HCT116 (cell line): ENCODE measurements around the gene CPEB3. TPM values are rescaled to one million over a fixed set of nuclear protein-coding genes. Genes with fewer than 3 reads are reported as not detected.

ENCODE experiments used
- ATAC-seq: fragments of 200-7000 bp; cut with Tn5 transposase; 2 replicates; pipeline ENCODE4 v1.9.1; 2020; ENCODE audit warnings: mild to moderate bottlenecking, moderate library complexity
- BruUV-seq: library from RNA; stranded (reverse); fragments of 400-500 nt; replicated peaks from 2 replicates; lab custom pipeline; 2021; lab: Mats Ljungman, UMichigan
- CTCF ChIA-PET: fragments of 300-600 bp; sonication (Branson Sonifier 250); formaldehyde crosslinking; loops from one replicate; lab custom pipeline; 2021; ENCODE audit warnings: antibody characterized with exemption; lab: Charles Lee
- POLR2A ChIA-PET: fragments of 300-600, 350-600 bp; sonication (Branson Sonifier 250); formaldehyde crosslinking; loops from one replicate; lab custom pipeline; 2021; ENCODE audit warnings: antibody characterized with exemption; lab: Charles Lee
- RAD21 ChIA-PET, 2 experiments: fragments of 300-600 bp; sonication (Branson Sonifier 250); formaldehyde crosslinking; loops; one replicate each; lab custom pipeline; 2023; ENCODE audit warnings: low total read pairs in 2 of 2; ENCODE audit not compliant: uncharacterized antibody in 2 of 2, unreplicated experiment in 2 of 2, low non-redundant PET in 1 of 2; lab: Charles Lee
- DNase-seq: peaks from one replicate; pipeline ENCODE4 v3.0.0-alpha.2; 2010; ENCODE audit warnings: low read depth, low spot score
- H2AFZ ChIP-seq: fragments of 200-600 bp; shearing (Covaris generic), sonication (generic); 2 replicates; pipeline ENCODE4 v1.6.1; 2017; ENCODE audit warnings: low read depth, mixed run types, mixed read lengths, antibody characterized with exemption, low read length; ENCODE audit not compliant: poor library complexity, severe bottlenecking
- H3K27ac ChIP-seq: 2 replicates; pipeline ENCODE4 v1.5.1; 2012; ENCODE audit warnings: low read depth, low read length
- H3K27me3 ChIP-seq: fragments of 200-600 bp; sonication (generic); 2 replicates; pipeline ENCODE4 v1.6.1; 2016; ENCODE audit warnings: mixed run types, low read length, mixed read lengths; ENCODE audit not compliant: insufficient read depth
- H3K36me3 ChIP-seq, 2 experiments: fragments of 200-500 bp in 1 of 2; fragments of 200-600 bp in 1 of 2; sonication (Bioruptor generic) in 1 of 2; sonication (generic) in 1 of 2; 2 replicates each; pipeline versions ENCODE4 v1.5.1 to v1.6.1; 2014 to 2016; ENCODE audit warnings: low read length in 2 of 2, inconsistent platforms in 1 of 2, mixed read lengths in 1 of 2, mixed run types in 1 of 2; ENCODE audit not compliant: insufficient read depth in 2 of 2, control insufficient read depth in 1 of 2
- H3K4me1 ChIP-seq, 2 experiments: fragments of 200-600 bp in 1 of 2; sonication (generic) in 1 of 2; 2 replicates each; pipeline versions ENCODE4 v1.5.1 to v1.6.1; 2012 to 2017; ENCODE audit warnings: low read length in 2 of 2, inconsistent platforms in 1 of 2, mild to moderate bottlenecking in 1 of 2, mixed read lengths in 1 of 2, mixed run types in 1 of 2, moderate library complexity in 1 of 2; ENCODE audit not compliant: insufficient read depth in 2 of 2, control insufficient read depth in 1 of 2
- H3K4me2 ChIP-seq: fragments of 200-600 bp; sonication (generic); 2 replicates; pipeline ENCODE4 v1.6.1; 2017; ENCODE audit warnings: mixed run types, low read length, mixed read lengths
- H3K4me3 ChIP-seq, 2 experiments: fragments of 200-600 bp in 1 of 2; sonication (generic) in 1 of 2; replicated peaks in 1 of 2; 2 replicates each; pipeline ENCODE4 v1.5.1; 2011 to 2016; ENCODE audit warnings: low read length in 2 of 2, control low read depth in 1 of 2, low read depth in 1 of 2, mild to moderate bottlenecking in 1 of 2, mixed read lengths in 1 of 2, mixed run types in 1 of 2
- H3K79me2 ChIP-seq: fragments of 200-600 bp; sonication (generic); 2 replicates; pipeline ENCODE4 v1.6.1; 2017; ENCODE audit warnings: mild to moderate bottlenecking, mixed run types, low read length, moderate library complexity, mixed read lengths; ENCODE audit not compliant: insufficient read depth
- H3K9ac ChIP-seq: fragments of 200-600 bp; sonication (generic); 2 replicates; pipeline ENCODE4 v1.6.1; 2016; ENCODE audit warnings: low read length, mixed read lengths
- H3K9me2 ChIP-seq: fragments of 200-600 bp; sonication (generic), shearing (Covaris generic); 2 replicates; pipeline ENCODE4 v1.6.1; 2017; ENCODE audit warnings: mixed run types, mild to moderate bottlenecking, moderate library complexity; ENCODE audit not compliant: insufficient read depth
- H3K9me3 ChIP-seq, 2 experiments: fragments of 200-500 bp in 1 of 2; fragments of 200-600 bp in 1 of 2; sonication (Bioruptor generic) in 1 of 2; sonication (generic) in 1 of 2; 2 replicates each; pipeline ENCODE4 v1.6.1; 2014 to 2017; ENCODE audit warnings: low read length in 2 of 2, mixed read lengths in 2 of 2, inconsistent platforms in 1 of 2, low read depth in 1 of 2, mild to moderate bottlenecking in 1 of 2, mixed run types in 1 of 2, moderate library complexity in 1 of 2; ENCODE audit not compliant: control insufficient read depth in 1 of 2, insufficient read depth in 1 of 2
- H4K20me1 ChIP-seq: fragments of 200-600 bp; sonication (generic), shearing (Covaris generic); 2 replicates; pipeline ENCODE4 v1.6.1; 2017; ENCODE audit warnings: mixed run types, mild to moderate bottlenecking, moderate library complexity; ENCODE audit not compliant: insufficient read depth
- EZH2 ChIP-seq: fragments of 200-600 bp; sonication (generic); IDR thresholded peaks from 2 replicates; pipeline ENCODE4 v1.6.1; 2017; ENCODE audit warnings: antibody characterized with exemption, mixed run types
- POLR2AphosphoS5 ChIP-seq: IDR thresholded peaks from 2 replicates; pipeline ENCODE4 v1.6.1; 2011; ENCODE audit warnings: mild to moderate bottlenecking, low read depth, low read length, moderate library complexity
- REST ChIP-seq: IDR thresholded peaks from 2 replicates; pipeline ENCODE4 v1.6.1; 2012; ENCODE audit warnings: low read depth
- SIN3A ChIP-seq: IDR thresholded peaks from 2 replicates; pipeline ENCODE4 v1.6.1; 2012; ENCODE audit warnings: low read depth
- ZFX ChIP-seq: fragments of 450-650 bp; IDR thresholded peaks from 2 replicates; pipeline ENCODE4 v1.6.1; 2017
- ZNF274 ChIP-seq: fragments of 200-500 bp; sonication (Bioruptor generic); IDR thresholded peaks from 2 replicates; pipeline ENCODE4 v1.6.1; 2014; ENCODE audit warnings: mild to moderate bottlenecking, low read depth, low read length, inconsistent platforms
- intact Hi-C: fragments of 100-400 bp; cut with micrococcal nuclease; formaldehyde crosslinking; loops from 2 replicates; pipeline ENCODE4 v1.10.0; 2022
- total RNA-seq: library from RNA; stranded (reverse); gene quantifications from one replicate; pipeline ENCODE4 v1.2.1, GENCODE V29; 2021; ENCODE audit not compliant: unreplicated experiment

CPEB3 gene
- total RNA-seq, 1 experiment from 2014 or later = 3.0 TPM

DNA sequence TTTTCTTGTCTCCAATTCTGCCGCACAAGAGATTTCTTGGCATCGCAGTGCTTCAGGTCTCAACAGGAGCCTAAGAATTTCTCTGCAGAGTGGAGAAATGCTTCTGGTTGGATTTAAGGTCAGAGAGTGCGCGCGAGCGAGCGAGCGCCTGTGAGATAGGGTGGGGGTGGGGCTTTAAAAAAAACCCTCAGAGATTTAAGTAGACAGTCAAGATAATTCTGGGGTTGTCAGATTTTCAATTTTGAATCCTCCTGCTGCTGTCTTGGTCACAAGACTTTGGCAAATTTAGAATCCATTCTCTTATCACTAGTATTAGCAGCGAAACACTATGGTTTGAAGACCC lies 49.7 kb downstream of the CPEB3 start:
- CTCF ChIA-PET = interaction anchor here (0.6 kb wide), 1 partner anchor 9 kb away, joined by 3 read pairs; no protein-coding TSS in a partner anchor
- no peak for TF ChIP-seq REST
- no peak for TF ChIP-seq ZNF274
- TF ChIP-seq ZFX = no peak
- H3K27ac ChIP-seq = no peak overlapping the region
- no peak overlapping the region for H2AFZ ChIP-seq
- H3K79me2 ChIP-seq = no peaks in the 10 kb centered on the region
- no peaks in the 10 kb centered on the region for H4K20me1 ChIP-seq
- DNase-seq = no peak
- ATAC-seq = no peak
- peaks cover 12 to 40% of the 10 kb centered on the region in 2 experiments; a peak in 3 of 4 replicates for H3K4me1 ChIP-seq
- POLR2A ChIA-PET = no interaction called here
- H3K9me2 ChIP-seq = no peaks in the 10 kb centered on the region
- H3K36me3 ChIP-seq = no peaks in the 10 kb centered on the region
- peak overlapping the region; percentile 63 for H3K4me2 ChIP-seq
- no peaks in the 10 kb centered on the region for H3K9me3 ChIP-seq
- H3K9ac ChIP-seq = peak overlapping the region; percentile 55
- BruUV-seq = no TSS peak
- H3K4me3 ChIP-seq = peak overlapping the region in 1 of 2 experiments; percentile 59; a peak in 2 of 4 replicates
- H3K27me3 ChIP-seq = no peaks in the 10 kb centered on the region
- intact Hi-C loops = no loop called here
- RAD21 ChIA-PET = no interaction called here

DNA sequence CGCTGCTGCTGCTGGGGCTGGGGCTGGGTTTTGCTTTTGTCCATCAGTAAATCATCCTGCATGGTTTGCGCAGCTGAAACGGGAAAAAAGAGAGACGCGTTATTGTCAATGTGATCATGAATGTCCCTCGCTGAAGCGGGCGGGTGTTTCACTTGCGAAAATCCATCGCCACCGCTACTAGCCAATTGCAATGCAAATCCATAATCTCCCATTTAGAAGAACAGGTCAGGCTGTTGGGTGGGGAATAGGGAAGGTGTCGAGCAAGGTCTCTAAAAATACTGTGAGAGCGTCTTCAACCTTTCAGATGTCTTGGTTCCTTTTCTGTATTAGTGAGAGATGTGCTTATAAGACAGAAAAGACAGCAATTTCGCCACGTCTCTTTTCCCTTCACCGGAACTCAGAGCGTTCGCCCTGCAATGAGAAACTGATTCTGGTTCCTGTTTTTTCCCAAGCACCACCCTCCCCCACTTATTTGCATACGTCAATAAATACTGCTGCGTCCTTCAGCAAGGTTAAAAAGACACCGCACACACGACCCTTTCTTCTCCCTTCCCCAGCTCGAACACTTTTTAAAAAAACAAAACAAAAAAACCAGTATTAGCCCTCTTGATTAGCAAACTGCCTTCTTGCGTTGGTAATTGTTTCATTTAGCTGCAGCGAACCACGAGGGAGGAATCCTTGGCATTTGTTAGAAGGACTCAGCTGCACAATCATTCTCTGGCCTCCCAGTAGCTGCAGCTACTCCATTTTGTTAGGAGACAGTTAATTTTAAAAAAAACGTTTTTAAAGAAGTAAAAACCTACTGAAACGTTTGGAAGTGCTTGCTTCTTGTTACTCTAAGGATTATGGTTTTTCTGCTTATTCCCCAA lies 50.4 kb downstream of the CPEB3 start:
- ChIA-PET CTCF (no interaction called here), POLR2A (no interaction called here), RAD21 (no interaction called here)
- intact Hi-C loops = no loop called here
- no peaks in the 10 kb centered on the region for H3K9me3 ChIP-seq
- no peaks in the 10 kb centered on the region for H3K79me2 ChIP-seq
- no peaks in the 10 kb centered on the region for H3K36me3 ChIP-seq
- peak overlapping the region; percentile 50 to 59 for H3K4me3 ChIP-seq
- ATAC-seq (peak; percentile 64), DNase-seq (no peak)
- no peaks in the 10 kb centered on the region for H3K27me3 ChIP-seq
- BruUV-seq = no TSS peak
- no peaks in the 10 kb centered on the region for H4K20me1 ChIP-seq
- H3K27ac ChIP-seq = peak overlapping the region; percentile 20
- H3K4me2 ChIP-seq = peak overlapping the region; percentile 63
- TF ChIP-seq SIN3A = peak; percentile 36; the same call in 1 of the 2 replicates
- TF ChIP-seq EZH2 = no peak
- TF ChIP-seq POLR2AphosphoS5 = peak; percentile 53; the same call in 1 of the 2 replicates
- H3K4me1 ChIP-seq = peaks cover 12 to 40% of the 10 kb centered on the region in 2 experiments; a peak in 3 of 4 replicates
- H3K9me2 ChIP-seq = no peaks in the 10 kb centered on the region
- no peak overlapping the region for H2AFZ ChIP-seq
- peak overlapping the region; percentile 55 for H3K9ac ChIP-seq
